Heart right ventricle (tissue), 16 donors: Measurements from ENCODE around the gene TUBA4A. TPM values are rescaled to one million over a fixed set of nuclear protein-coding genes. Genes with fewer than 3 reads are reported as not detected.

Source experiments
- ATAC-seq, 8 donors: fragments of 200-7000 bp; cut with Tn5 transposase; one replicate each; pipeline ENCODE4 v1.9.1; 2020; ENCODE audit warnings: mild to moderate bottlenecking in 8 of 8, moderate library complexity in 8 of 8, moderate number of reproducible peaks in 1 of 8
- DNase-seq, 2 donors: peaks; one replicate each; pipeline ENCODE4 v3.0.0-alpha.2; 2020
- H3K27ac ChIP-seq, 10 donors: fragments of 200-600 bp; sonication (generic) in 2 of 10; one replicate each; pipeline versions ENCODE4 v1.5.0 to v1.8.0; 2020 to 2022; ENCODE audit warnings: mild to moderate bottlenecking in 3 of 10
- H3K27me3 ChIP-seq, 7 donors: fragments of 200-600 bp; one replicate each; pipeline ENCODE4 v1.8.0; 2021 to 2022; ENCODE audit warnings: mild to moderate bottlenecking in 2 of 7
- H3K36me3 ChIP-seq, 9 donors: fragments of 200-600 bp; sonication (generic) in 1 of 9; one replicate each; pipeline versions ENCODE4 v1.5.0 to v1.8.0; 2020 to 2022; ENCODE audit warnings: mild to moderate bottlenecking in 2 of 9
- H3K4me1 ChIP-seq, 9 donors: fragments of 200-600 bp; sonication (generic) in 1 of 9; one replicate each; pipeline versions ENCODE4 v1.5.0 to v1.8.0; 2020 to 2022; ENCODE audit warnings: mild to moderate bottlenecking in 4 of 9
- H3K4me3 ChIP-seq, 10 donors: fragments of 200-600 bp; sonication (generic) in 2 of 10; one replicate each; pipeline versions ENCODE4 v1.5.0 to v1.8.0; 2020 to 2022; ENCODE audit warnings: mild to moderate bottlenecking in 7 of 10, moderate library complexity in 2 of 10
- H3K9me3 ChIP-seq, 11 donors: fragments of 200-600 bp in 10 of 11; sonication (generic) in 2 of 11; one replicate each; pipeline versions ENCODE4 v1.5.0 to v1.8.0; 2013 to 2022; ENCODE audit warnings: mild to moderate bottlenecking in 2 of 11, control low read depth in 1 of 11, moderate library complexity in 1 of 11
- CTCF ChIP-seq, 9 donors: fragments of 200-600 bp; sonication (generic) in 2 of 9; IDR thresholded peaks; one replicate each; pipeline versions ENCODE4 v1.5.0 to v1.8.0; 2021 to 2022; ENCODE audit warnings: antibody characterized with exemption in 9 of 9, mild to moderate bottlenecking in 5 of 9, moderate library complexity in 1 of 9
- WGBS, 2 donors: extraction: QIAGEN DNeasy Blood & Tissue Kit; methylation state at CpG; one replicate each; pipeline ENCODE4 v1.1.7; 2013; ENCODE audit warnings: inconsistent platforms in 1 of 2; 5-methylcytosine and 5-hydroxymethylcytosine counted together
- intact Hi-C, 10 donors: fragments of 100-400 bp; cut with DNase I; formaldehyde crosslinking; loops; one replicate each; pipeline versions ENCODE4 v1.11.1 to v1.14.2; 2022
- polyA plus RNA-seq, 2 donors: library from polyadenylated mRNA; stranded (reverse); fragments of 200-250 nt; gene quantifications; one replicate each; pipeline ENCODE4 v1.2.3, GENCODE V29; 2013
- total RNA-seq, 10 donors: library from RNA; stranded (reverse); fragmentation: NEBNext Ultra II Directional in 3 of 10; extraction: Animal tissue kit (Norgen Biotek cat#: 25700) in 3 of 10; gene quantifications; one replicate each; pipeline versions ENCODE4 v1.2.1 to v1.2.4, GENCODE V29; 2021 to 2023
- donor health status: Arrhythmogenic right ventricular cardiomyopathy.
- donor health status: ischemic (EF 13 %, LVEDD 7.1; RV severe dilation, severe dysfunction).
- donor health status: healthy with polysubstance abuse.
- donor health status: DM: no; HTN: yes; CAD: no.
- donor health status: DM: no; HTN: no; CAD: no.
- donor health status: ischemic (EF 25% LVEDD 6.9; RV normal size, moderate dysfunction).
- donor health status: ischemic (EF 25% LVEDD 5.7; RV mildly dilated, moderate dysfunction).
- donor health status: healthy.
- donor health status: DM: yes; HTN: yes; CAD: no.
- donor health status: Ischemic cardiomyopathy.
- donor health status: ischemic (EF 35%, LVEDD 5.7; RV mildly dilated, moderate dysfunction).
- donor health status: nonischemic (EF 11% LVEDD 7.7; RV severe dilation, severe dysfunction).
- donor health status: DM: yes; HTN: yes; CAD: no.
- donor health status: PGD.
- donor health status: ischemic (EF 29% LVEDD 5.4; RV normal size, mild dysfunction).
- donor health status: nonischemic (EF 23%, LVEDD 6.1; RV moderate dilation, normal function).

TUBA4A gene
- total and polyA plus RNA-seq, 12 donors, result 61.0 to 341 (median 145) TPM

- Histone ChIP-seq H3K4me3 (no peak overlapping the region), H3K4me1 (peaks cover 2 to 16% (median 10%) of the 10 kb centered on the region in 9 donors), H3K27ac (no peak overlapping the region), H3K27me3 (peaks cover 0 to 55% (median 33%) of the 10 kb centered on the region in 7 donors), H3K9me3 (no peaks in the 10 kb centered on the region), H3K36me3 (no peaks in the 10 kb centered on the region)
- intact Hi-C loops, result loop anchor here in 6 of 10 donors (2.0 to 10.0 kb wide), 5 partner anchors 72 to 245 kb away; partner anchors contain the start of genes ANKZF1 (in 2 of the 6), ATG9A (in 2 of the 6) and NHEJ1 (in 2 of the 6)
- TF ChIP-seq CTCF (IDR thresholded peaks at IDR 0.05), result no peak
- DNase-seq (no peak), ATAC-seq (no peak)
- WGBS, 2 donors, result 78 to 81% methylated on average over 6 of the region's 6 CpGs
These were observed 45.6 kb upstream of the TUBA4A start for GRCh38 chr2:219299372-219299760.

GRCh38 chr2:219298759-219299371 is 45.1 kb upstream of the TUBA4A start:
- Histone ChIP-seq H3K36me3 (no peaks in the 10 kb centered on the region), H3K4me1 (peaks cover 3 to 21% (median 12%) of the 10 kb centered on the region in 9 donors), H3K9me3 (no peaks in the 10 kb centered on the region), H3K4me3 (no peak overlapping the region), H3K27me3 (peaks cover 0 to 53% (median 33%) of the 10 kb centered on the region in 7 donors), H3K27ac (no peak overlapping the region)
- DNase-seq (peak; percentile 87 to 88), ATAC-seq (peak; percentile 44 to 82 (median 76))
- 19 to 21% methylated on average over 15 of the region's 15 CpGs for WGBS, 2 donors
- peak; percentile 97 to 100 (median 99) for TF ChIP-seq CTCF (IDR thresholded peaks at IDR 0.05)
- intact Hi-C loops, result loop anchor here in 7 of 10 donors (1.0 to 10.0 kb wide), 6 partner anchors 72 to 244 kb away; partner anchors contain the start of genes NHEJ1 (in 4 of the 7), ANKZF1 (in 2 of the 7) and ATG9A (in 2 of the 7)

GRCh38 chr2:219297766-219298456 is 44.2 kb upstream of the TUBA4A start:
- ATAC-seq, result no peak
- H3K27me3 ChIP-seq, result peaks cover 0 to 44% (median 26%) of the 10 kb centered on the region in 7 donors
- intact Hi-C loops, result loop anchor here in 7 of 10 donors (1.0 to 10.0 kb wide), 7 partner anchors 71 to 243 kb away; partner anchors contain the start of genes NHEJ1 (in 4 of the 7), ANKZF1 (in 2 of the 7) and ATG9A (in 2 of the 7)
- WGBS, 2 donors, result 83 to 84% methylated on average over 14 of the region's 14 CpGs
- H3K4me3 ChIP-seq, result no peak overlapping the region
- H3K4me1 ChIP-seq, result peaks cover 3 to 21% (median 12%) of the 10 kb centered on the region in 9 donors
- H3K27ac ChIP-seq, result no peak overlapping the region
- no peaks in the 10 kb centered on the region for H3K36me3 ChIP-seq
- no peak for TF ChIP-seq CTCF (IDR thresholded peaks at IDR 0.05)
- H3K9me3 ChIP-seq, result no peaks in the 10 kb centered on the region
- no peak for DNase-seq

- 87 to 92% methylated on average over 25 of the region's 25 CpGs for WGBS, 2 donors
- H3K36me3 ChIP-seq, result no peaks in the 10 kb centered on the region
- ATAC-seq (no peak), DNase-seq (no peak)
- intact Hi-C loops, result loop anchor here in 6 of 10 donors (2.0 to 10.0 kb wide), 5 partner anchors 70 to 242 kb away; partner anchors contain the start of genes ANKZF1 (in 2 of the 6) and ATG9A (in 2 of the 6)
- peaks cover 0 to 33% (median 16%) of the 10 kb centered on the region in 7 donors for H3K27me3 ChIP-seq
- H3K9me3 ChIP-seq, result no peaks in the 10 kb centered on the region
- H3K4me1 ChIP-seq, result peaks cover 3 to 21% (median 12%) of the 10 kb centered on the region in 9 donors
- no peak overlapping the region for H3K27ac ChIP-seq
- no peak overlapping the region for H3K4me3 ChIP-seq
- TF ChIP-seq CTCF (IDR thresholded peaks at IDR 0.05), result no peak
These were observed 43.1 kb upstream of the TUBA4A start for GRCh38 chr2:219296631-219297391.
